Natural killer cell (primary cell): ENCODE measurements around the gene RASA1. TPM values are rescaled to one million over a fixed set of nuclear protein-coding genes. Genes with fewer than 3 reads are reported as not detected.

Experiments used
- ATAC-seq, 3 donors: fragments of 150-1000 bp in 2 of 3; fragments of 200-7000 bp in 1 of 3; cut with Tn5 transposase; 1 replicate in 1 of 3; 2 replicates in 2 of 3; pipeline ENCODE4 v1.10.0; 2021; ENCODE audit warnings: mild to moderate bottlenecking in 2 of 3, moderate library complexity in 2 of 3
- DNase-seq, 2 donors: peaks; one replicate each; pipeline versions ENCODE4 v3.0.0 to v3.0.0-alpha.2; 2013 to 2021; ENCODE audit warnings: mixed read lengths in 1 of 2
- H3K27ac ChIP-seq: one replicate; pipeline ENCODE4 v1.5.1; 2013; ENCODE audit warnings: mild to moderate bottlenecking, low read length
- H3K27me3 ChIP-seq: one replicate; pipeline ENCODE4 v1.6.1; 2013; ENCODE audit warnings: low read length; ENCODE audit not compliant: control insufficient read depth, insufficient read depth
- H3K36me3 ChIP-seq: one replicate; pipeline ENCODE4 v1.6.1; 2013; ENCODE audit warnings: low read length; ENCODE audit not compliant: control insufficient read depth, insufficient read depth
- H3K4me1 ChIP-seq: one replicate; pipeline ENCODE4 v1.6.1; 2013; ENCODE audit warnings: low read length; ENCODE audit not compliant: control insufficient read depth, insufficient read depth
- H3K4me3 ChIP-seq: one replicate; pipeline ENCODE4 v1.5.1; 2013; ENCODE audit warnings: low read length
- H3K9me3 ChIP-seq: one replicate; pipeline ENCODE4 v1.6.1; 2013; ENCODE audit warnings: low read length; ENCODE audit not compliant: control insufficient read depth, insufficient read depth
- H3K27ac Mint-ChIP-seq, 2 donors: one replicate each; pipeline ENCODE4 v1.8.0; 2022; ENCODE audit warnings: mild to moderate bottlenecking in 2 of 2, mixed read lengths in 2 of 2, moderate library complexity in 1 of 2
- H3K27me3 Mint-ChIP-seq, 2 donors: one replicate each; pipeline ENCODE4 v1.8.0; 2022; ENCODE audit warnings: low read depth in 2 of 2, mixed read lengths in 2 of 2
- H3K36me3 Mint-ChIP-seq: one replicate; pipeline ENCODE4 v1.8.0; 2022; ENCODE audit warnings: mixed read lengths
- H3K4me1 Mint-ChIP-seq, 2 donors: one replicate each; pipeline ENCODE4 v1.8.0; 2022; ENCODE audit warnings: mixed read lengths in 2 of 2
- H3K4me3 Mint-ChIP-seq: one replicate; pipeline ENCODE4 v1.8.0; 2022; ENCODE audit warnings: mild to moderate bottlenecking, moderate library complexity, mixed read lengths
- H3K9me3 Mint-ChIP-seq, 2 donors: one replicate each; pipeline ENCODE4 v1.8.0; 2022; ENCODE audit warnings: mixed read lengths in 2 of 2
- WGBS: methylation state at CpG from one replicate; pipeline ENCODE4 v1.1.7; 2013; ENCODE audit warnings: missing lambda C conversion rate; ENCODE audit not compliant: insufficient coverage; 5-methylcytosine and 5-hydroxymethylcytosine counted together
- intact Hi-C: fragments of 100-400 bp; cut with micrococcal nuclease; formaldehyde crosslinking; loops from one replicate; pipeline ENCODE4 v1.14.2; 2022
- total RNA-seq, 4 donors: library from RNA; stranded (reverse); fragments of 120-200 nt in 1 of 4; gene quantifications; one replicate each; pipeline versions ENCODE4 v1.2.3 to v1.2.4, GENCODE V29; 2013 to 2022
- TF ChIP-seq, protein P1 (sequence below): fragments of 200-600 bp; IDR thresholded peaks from one replicate; pipeline ENCODE4 v1.8.0; 2022; ENCODE audit warnings: antibody characterized with exemption

Gene RASA1
- total RNA-seq, 3 donors from 2014 or later (not counting 1 experiment from before 2014, with no cell fraction given): 20.3 to 26.5 (median 21.2) TPM

DNA sequence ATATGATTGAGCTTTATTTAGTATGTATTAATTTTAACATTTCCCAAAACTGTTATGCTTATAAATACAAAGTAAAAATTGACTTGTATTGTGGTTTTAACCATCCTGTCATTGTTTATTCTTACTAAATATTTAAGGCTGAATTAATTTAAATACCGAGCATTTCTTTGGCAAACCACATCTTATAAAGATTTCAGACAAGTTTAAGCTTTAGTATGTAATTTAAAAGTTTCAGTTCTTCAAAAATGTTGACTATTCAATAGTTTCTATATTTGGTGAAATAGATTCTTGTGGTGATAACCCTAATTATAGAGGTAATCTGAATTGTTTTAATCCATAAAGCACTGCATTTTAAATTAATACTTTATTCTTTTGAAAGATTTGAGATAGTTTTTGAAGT, 79.6 kb downstream of the RASA1 start:
- no peaks in the 10 kb centered on the region for H3K9me3 ChIP-seq
- ATAC-seq (no peak), DNase-seq (no peak)
- no peak overlapping the region for H3K4me3 ChIP-seq
- WGBS: no CpG with 5 or more reads among the region's 1 CpG
- TF ChIP-seq, protein P1, sequence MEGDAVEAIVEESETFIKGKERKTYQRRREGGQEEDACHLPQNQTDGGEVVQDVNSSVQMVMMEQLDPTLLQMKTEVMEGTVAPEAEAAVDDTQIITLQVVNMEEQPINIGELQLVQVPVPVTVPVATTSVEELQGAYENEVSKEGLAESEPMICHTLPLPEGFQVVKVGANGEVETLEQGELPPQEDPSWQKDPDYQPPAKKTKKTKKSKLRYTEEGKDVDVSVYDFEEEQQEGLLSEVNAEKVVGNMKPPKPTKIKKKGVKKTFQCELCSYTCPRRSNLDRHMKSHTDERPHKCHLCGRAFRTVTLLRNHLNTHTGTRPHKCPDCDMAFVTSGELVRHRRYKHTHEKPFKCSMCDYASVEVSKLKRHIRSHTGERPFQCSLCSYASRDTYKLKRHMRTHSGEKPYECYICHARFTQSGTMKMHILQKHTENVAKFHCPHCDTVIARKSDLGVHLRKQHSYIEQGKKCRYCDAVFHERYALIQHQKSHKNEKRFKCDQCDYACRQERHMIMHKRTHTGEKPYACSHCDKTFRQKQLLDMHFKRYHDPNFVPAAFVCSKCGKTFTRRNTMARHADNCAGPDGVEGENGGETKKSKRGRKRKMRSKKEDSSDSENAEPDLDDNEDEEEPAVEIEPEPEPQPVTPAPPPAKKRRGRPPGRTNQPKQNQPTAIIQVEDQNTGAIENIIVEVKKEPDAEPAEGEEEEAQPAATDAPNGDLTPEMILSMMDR: no peak
- Mint-ChIP-seq H3K27me3 (no peaks in the 10 kb centered on the region), H3K9me3 (peaks cover 0 to 2% of the 10 kb centered on the region in 2 donors), H3K4me3 (no peak overlapping the region), H3K27ac (peak overlapping the region in 1 of 2 donors; percentile 56), H3K36me3 (peaks cover 7% of the 10 kb centered on the region), H3K4me1 (peaks cover 4 to 13% of the 10 kb centered on the region in 2 donors)
- peaks cover under 1% of the 10 kb centered on the region for H3K4me1 ChIP-seq
- intact Hi-C loops: no loop called here
- no peaks in the 10 kb centered on the region for H3K27me3 ChIP-seq
- H3K36me3 ChIP-seq: peaks cover 20% of the 10 kb centered on the region
- no peak overlapping the region for H3K27ac ChIP-seq

DNA sequence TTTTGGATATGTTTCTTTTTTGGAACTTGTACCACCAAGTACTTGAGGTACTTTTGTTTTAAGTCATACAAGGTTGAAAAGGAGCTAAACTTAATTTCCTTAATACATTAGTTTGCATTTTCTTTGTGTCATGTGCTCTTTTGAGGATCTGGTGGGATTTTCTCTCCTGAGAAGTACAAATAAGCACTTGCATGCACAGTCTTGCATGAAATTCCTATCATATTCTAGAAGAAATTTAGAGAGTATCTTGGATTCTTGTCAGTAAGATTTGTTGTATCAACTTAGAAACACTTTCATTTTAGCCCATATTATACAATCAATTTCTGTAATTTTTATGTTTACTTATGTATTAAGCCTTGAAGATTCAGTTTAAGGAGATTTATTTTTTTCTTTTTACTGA, 80.2 kb downstream of the RASA1 start:
- no peak overlapping the region for H3K4me3 Mint-ChIP-seq
- Histone ChIP-seq H3K27ac (no peak overlapping the region), H3K27me3 (no peaks in the 10 kb centered on the region), H3K4me3 (no peak overlapping the region), H3K4me1 (no peaks in the 10 kb centered on the region), H3K9me3 (no peaks in the 10 kb centered on the region), H3K36me3 (peaks cover 19% of the 10 kb centered on the region)
- peaks cover 7% of the 10 kb centered on the region for H3K36me3 Mint-ChIP-seq
- H3K9me3 Mint-ChIP-seq: peaks cover 0 to 2% of the 10 kb centered on the region in 2 donors
- DNase-seq (no peak), ATAC-seq (no peak)
- peaks cover 4 to 7% of the 10 kb centered on the region in 2 donors for H3K4me1 Mint-ChIP-seq
- peak overlapping the region in 1 of 2 donors; percentile 56 for H3K27ac Mint-ChIP-seq
- no peaks in the 10 kb centered on the region for H3K27me3 Mint-ChIP-seq
- TF ChIP-seq, protein P1: no peak
- intact Hi-C loops: no loop called here

DNA sequence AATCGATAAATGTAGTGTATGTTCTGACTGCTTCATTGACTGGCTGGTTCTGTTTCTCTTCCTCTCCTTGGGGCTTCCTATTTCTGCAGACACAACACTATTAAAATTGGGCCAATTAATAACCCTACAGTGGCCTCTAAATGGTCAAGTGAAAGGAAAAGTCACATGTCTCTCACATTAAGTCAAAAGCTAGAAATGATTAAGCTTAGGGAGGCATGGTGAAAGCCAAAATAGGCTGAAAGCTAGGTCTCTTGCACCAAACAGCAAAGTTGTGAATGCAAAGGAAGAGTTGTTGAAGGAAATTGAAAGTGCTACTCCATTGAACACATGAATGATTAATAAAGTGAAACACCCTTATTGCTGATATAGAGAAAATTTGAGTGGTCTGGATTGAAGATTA, 86.8 kb downstream of the RASA1 start:
- WGBS: 75% methylated on average over 1 of the region's 1 CpG
- H3K27ac Mint-ChIP-seq: peak overlapping the region; percentile 19 to 37
- Histone ChIP-seq H3K27me3 (no peaks in the 10 kb centered on the region), H3K27ac (no peak overlapping the region), H3K4me1 (no peaks in the 10 kb centered on the region), H3K36me3 (peaks cover 18% of the 10 kb centered on the region), H3K4me3 (no peak overlapping the region), H3K9me3 (no peaks in the 10 kb centered on the region)
- TF ChIP-seq, protein P1: no peak
- intact Hi-C loops: no loop called here
- peaks cover 7% of the 10 kb centered on the region for H3K36me3 Mint-ChIP-seq
- no peaks in the 10 kb centered on the region for H3K9me3 Mint-ChIP-seq
- peaks cover 17 to 20% of the 10 kb centered on the region in 2 donors for H3K4me1 Mint-ChIP-seq
- ATAC-seq: no peak
- no peak for DNase-seq
- H3K4me3 Mint-ChIP-seq: no peak overlapping the region
- H3K27me3 Mint-ChIP-seq: no peaks in the 10 kb centered on the region

DNA sequence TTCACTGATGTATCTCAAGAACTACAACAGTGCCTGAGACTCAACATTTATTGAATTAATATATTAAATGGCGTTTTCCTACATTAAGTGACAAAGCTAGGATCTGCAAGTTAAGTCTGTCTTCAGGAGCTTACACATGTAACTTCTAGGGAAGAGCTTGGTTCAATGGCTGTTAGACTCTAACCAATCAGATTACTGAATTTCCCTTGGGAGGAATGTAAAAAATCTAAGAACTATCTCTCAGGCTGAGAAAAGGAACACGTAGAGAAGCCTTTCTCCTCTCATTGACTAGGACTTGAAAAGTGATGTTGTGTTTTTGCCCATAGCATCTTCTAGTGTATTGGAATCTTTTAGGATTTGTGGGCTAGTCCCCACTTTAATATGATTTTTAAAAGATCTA, 91.4 kb downstream of the RASA1 start:
- H3K27me3 ChIP-seq: no peaks in the 10 kb centered on the region
- TF ChIP-seq, protein P1: no peak
- no peak overlapping the region for H3K4me3 ChIP-seq
- no peak overlapping the region for H3K27ac ChIP-seq
- Mint-ChIP-seq H3K36me3 (peaks cover 7% of the 10 kb centered on the region), H3K27ac (peak overlapping the region in 1 of 2 donors; percentile 8), H3K9me3 (no peaks in the 10 kb centered on the region), H3K4me1 (peaks cover 33 to 36% of the 10 kb centered on the region in 2 donors), H3K4me3 (no peak overlapping the region), H3K27me3 (no peaks in the 10 kb centered on the region)
- H3K9me3 ChIP-seq: no peaks in the 10 kb centered on the region
- ATAC-seq (no peak), DNase-seq (no peak)
- H3K36me3 ChIP-seq: peaks cover 23% of the 10 kb centered on the region
- no peaks in the 10 kb centered on the region for H3K4me1 ChIP-seq
- WGBS: 100% methylated on average over 1 of the region's 2 CpGs
- intact Hi-C loops: no loop called here
